Mucosa of descending colon (tissue), 3 donors: ENCODE data around the gene CCDC144A. TPM values are rescaled to one million over a fixed set of nuclear protein-coding genes. Genes with fewer than 3 reads are reported as not detected.
A peak's percentile ranks its signal among the peaks of the same experiment; 100 is the strongest.
"Not testable (repeated sequence)": the region's sequence is repeated elsewhere in the genome, so short reads cannot be mapped to it uniquely, and the experiment has no call there.

Experiments used
- ATAC-seq: fragments of 200-7000 bp; cut with Tn5 transposase; one replicate; pipeline ENCODE4 v1.9.1; 2020; ENCODE audit warnings: mild to moderate bottlenecking, moderate library complexity
- DNase-seq, 3 donors: peaks; one replicate each; pipeline ENCODE4 v3.0.0-alpha.2; 2020
- H3K36me3 ChIP-seq: fragments of 200-600 bp; one replicate; pipeline ENCODE4 v1.8.0; 2021; ENCODE audit warnings: low read depth, mild to moderate bottlenecking
- H3K4me1 ChIP-seq: fragments of 200-600 bp; one replicate; pipeline ENCODE4 v1.8.0; 2021; ENCODE audit warnings: low read depth, mild to moderate bottlenecking
- H3K4me3 ChIP-seq: fragments of 200-600 bp; one replicate; pipeline ENCODE4 v1.8.0; 2021; ENCODE audit warnings: mild to moderate bottlenecking
- H3K9me3 ChIP-seq: fragments of 200-600 bp; one replicate; pipeline ENCODE4 v1.8.0; 2021; ENCODE audit warnings: mild to moderate bottlenecking
- CTCF ChIP-seq: fragments of 200-600 bp; IDR thresholded peaks from one replicate; pipeline ENCODE4 v1.8.0; 2022; ENCODE audit warnings: antibody characterized with exemption, mild to moderate bottlenecking
- intact Hi-C, 2 donors: fragments of 100-400 bp; cut with DNase I in 1 of 2; cut with micrococcal nuclease in 1 of 2; formaldehyde crosslinking; loops; one replicate each; pipeline versions ENCODE4 v1.11.0 to v1.11.1; 2022; cut with DNase I, micrococcal nuclease
- total RNA-seq, 3 donors: library from RNA; stranded (reverse); fragmentation: NEBNext Ultra II Directional in 2 of 3; extraction: Animal tissue kit (Norgen Biotek cat#: 25700) in 2 of 3; gene quantifications; one replicate each; pipeline versions ENCODE4 v1.2.1 to v1.2.4, GENCODE V29; 2021 to 2023
- donor health status: DM: no; HTN: no; CAD: no; lungs with moderate emphysema.
- donor health status: DM: no; HTN: no; CAD: no.
- donor health status: DM: no; HTN: yes; CAD: no.

Gene CCDC144A
- total RNA-seq, 3 donors from 2014 or later, result 0.53 to 9.9 (median 5.1) TPM

- peaks cover 5% of the 10 kb centered on the region for H3K4me1 ChIP-seq
- intact Hi-C loops, result no loop called here
- H3K36me3 ChIP-seq, result no peaks in the 10 kb centered on the region
- H3K4me3 ChIP-seq, result no peak overlapping the region
- no peak for DNase-seq
- TF ChIP-seq CTCF, result no peak
- no peak for ATAC-seq
- H3K9me3 ChIP-seq, result no peaks in the 10 kb centered on the region
These were observed 127.2 kb downstream of the CCDC144A start for GRCh38 chr17:16817201-16817600.

- DNase-seq, ATAC-seq, H3K4me3 ChIP-seq, H3K4me1 ChIP-seq, H3K36me3 ChIP-seq, H3K9me3 ChIP-seq, intact Hi-C loops: not testable (repeated sequence)
These were observed 127.9 kb downstream of the CCDC144A start for GRCh38 chr17:16817940-16818339.

GRCh38 chr17:16818340-16818739, 128.3 kb downstream of the CCDC144A start:
- ATAC-seq (no peak), DNase-seq (no peak)
- Histone ChIP-seq H3K4me1 (peaks cover 5% of the 10 kb centered on the region), H3K36me3 (no peaks in the 10 kb centered on the region), H3K9me3 (no peaks in the 10 kb centered on the region), H3K4me3 (no peak overlapping the region)
- no peak for TF ChIP-seq CTCF
- intact Hi-C loops, result no loop called here

GRCh38 chr17:16818821-16819683, 129.0 kb downstream of the CCDC144A start:
- no peak for TF ChIP-seq CTCF
- intact Hi-C loops, result no loop called here
- Histone ChIP-seq H3K4me3 (no peak overlapping the region), H3K9me3 (no peaks in the 10 kb centered on the region), H3K4me1 (peaks cover 5% of the 10 kb centered on the region), H3K36me3 (no peaks in the 10 kb centered on the region)
- ATAC-seq (no peak), DNase-seq (peak in 1 of 3 donors; percentile 14)

GRCh38 chr17:16820161-16820877, 130.3 kb downstream of the CCDC144A start:
- Histone ChIP-seq H3K4me3 (no peak overlapping the region), H3K36me3 (no peaks in the 10 kb centered on the region), H3K4me1 (peaks cover 5% of the 10 kb centered on the region), H3K9me3 (no peaks in the 10 kb centered on the region)
- peak; percentile 52 for ATAC-seq
- intact Hi-C loops, result no loop called here
- no peak for TF ChIP-seq CTCF
- DNase-seq, result peak in 1 of 3 donors; percentile 74

GRCh38 chr17:16820979-16821543, 131.0 kb downstream of the CCDC144A start:
- Histone ChIP-seq H3K36me3 (no peaks in the 10 kb centered on the region), H3K4me1 (peaks cover 5% of the 10 kb centered on the region), H3K9me3 (no peaks in the 10 kb centered on the region), H3K4me3 (no peak overlapping the region)
- DNase-seq (no peak), ATAC-seq (no peak)
- intact Hi-C loops, result no loop called here
- TF ChIP-seq CTCF, result no peak

GRCh38 chr17:16822133-16822532, 132.1 kb downstream of the CCDC144A start:
- H3K9me3 ChIP-seq, DNase-seq, intact Hi-C loops, H3K4me3 ChIP-seq, H3K4me1 ChIP-seq, ATAC-seq, H3K36me3 ChIP-seq: not testable (repeated sequence)

GRCh38 chr17:16823768-16824406, 133.8 kb downstream of the CCDC144A start:
- intact Hi-C loops, ATAC-seq, H3K4me1 ChIP-seq, H3K4me3 ChIP-seq, H3K36me3 ChIP-seq, H3K9me3 ChIP-seq, DNase-seq: not testable (repeated sequence)
